Right atrium auricular region (tissue), 2 donors: Measurements from ENCODE around the gene KLF7. TPM values are rescaled to one million over a fixed set of nuclear protein-coding genes. Genes with fewer than 3 reads are reported as not detected.

Experiments
- DNase-seq: peaks from one replicate; pipeline ENCODE4 v3.0.0-alpha.2; 2019; ENCODE audit warnings: low spot score
- H3K27ac ChIP-seq, 2 donors: fragments of 200-600 bp; sonication (generic); 1 replicate in 1 of 2; 2 replicates in 1 of 2; pipeline ENCODE4 v1.5.1; 2016 to 2019
- H3K27me3 ChIP-seq, 2 donors: fragments of 200-600 bp; sonication (generic); one replicate each; pipeline versions ENCODE4 v1.5.1 to v1.6.0; 2017 to 2019
- H3K36me3 ChIP-seq: fragments of 200-600 bp; sonication (generic); one replicate; pipeline ENCODE4 v1.5.1; 2016
- H3K4me1 ChIP-seq, 2 donors: fragments of 200-600 bp; sonication (generic); one replicate each; pipeline versions ENCODE4 v1.5.1 to v1.6.0; 2017 to 2019
- H3K4me3 ChIP-seq, 2 donors: fragments of 200-600 bp; sonication (generic); 1 replicate in 1 of 2; 2 replicates in 1 of 2; pipeline ENCODE4 v1.5.1; 2017 to 2019; ENCODE audit warnings: mild to moderate bottlenecking in 1 of 2, moderate library complexity in 1 of 2
- H3K9me3 ChIP-seq, 2 donors: fragments of 200-600 bp; sonication (generic); one replicate each; pipeline ENCODE4 v1.5.1; 2019
- total RNA-seq, 2 donors: library from RNA; depleted of rRNA; stranded (reverse); fragments of >200 nt; gene quantifications; one replicate each; pipeline ENCODE4 v1.1.0, GENCODE V29; 2016
- TF ChIP-seq, protein P1 (sequence below), 2 donors: fragments of 200-600 bp; sonication (generic); IDR thresholded peaks; one replicate each; pipeline ENCODE4 v1.5.1; 2019; ENCODE audit warnings: antibody characterized with exemption in 2 of 2

KLF7 gene
- total RNA-seq, 2 donors from 2014 or later, result 13.5 to 29.9 TPM

DNA sequence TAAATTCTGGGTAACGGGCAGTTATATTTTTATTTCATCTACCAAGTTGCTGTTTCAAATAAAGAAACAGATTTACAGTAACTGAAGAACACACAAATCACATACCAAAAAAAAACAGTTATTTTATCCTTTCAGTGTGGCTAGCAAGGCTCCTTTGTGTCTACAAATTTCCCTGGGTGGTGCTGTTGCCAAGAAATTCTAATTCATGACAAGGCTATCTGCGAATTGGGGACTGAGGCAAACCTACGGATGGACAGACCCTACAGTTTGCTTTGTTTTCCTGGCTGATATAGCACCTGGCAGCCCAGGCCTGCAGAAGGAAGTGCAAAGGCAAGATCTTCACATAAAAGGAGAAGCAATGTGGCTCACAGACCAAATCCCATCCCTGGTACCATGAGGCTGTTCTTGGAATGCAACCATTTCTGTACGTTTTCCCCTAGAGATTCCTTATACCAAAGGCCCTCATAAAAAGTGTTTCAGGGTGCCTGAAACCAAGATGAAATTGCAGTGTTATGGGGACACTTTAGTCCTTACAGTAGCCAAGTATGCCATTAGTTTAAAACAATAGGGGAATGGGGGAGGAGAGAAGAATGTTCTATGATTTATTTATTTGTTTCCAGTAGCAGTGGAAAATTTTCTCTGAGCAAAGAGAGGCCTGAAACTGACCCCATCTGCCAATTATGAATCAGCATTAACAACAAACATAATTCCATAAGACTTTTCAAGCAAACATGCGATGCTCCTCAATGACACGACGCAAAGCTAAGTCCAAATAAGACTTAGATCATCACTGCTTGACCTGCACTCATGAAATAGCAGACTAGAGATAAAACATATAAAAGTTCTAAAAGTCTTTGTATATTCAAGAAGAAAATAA lies 4.3 kb downstream of the KLF7 start:
- Histone ChIP-seq H3K4me3 (peak overlapping the region in 1 of 2 donors; percentile 85), H3K27me3 (no peaks in the 10 kb centered on the region), H3K4me1 (peaks cover 0 to 64% of the 10 kb centered on the region in 2 donors), H3K36me3 (no peaks in the 10 kb centered on the region), H3K9me3 (no peaks in the 10 kb centered on the region), H3K27ac (peak overlapping the region; percentile 100)
- TF ChIP-seq, protein P1, sequence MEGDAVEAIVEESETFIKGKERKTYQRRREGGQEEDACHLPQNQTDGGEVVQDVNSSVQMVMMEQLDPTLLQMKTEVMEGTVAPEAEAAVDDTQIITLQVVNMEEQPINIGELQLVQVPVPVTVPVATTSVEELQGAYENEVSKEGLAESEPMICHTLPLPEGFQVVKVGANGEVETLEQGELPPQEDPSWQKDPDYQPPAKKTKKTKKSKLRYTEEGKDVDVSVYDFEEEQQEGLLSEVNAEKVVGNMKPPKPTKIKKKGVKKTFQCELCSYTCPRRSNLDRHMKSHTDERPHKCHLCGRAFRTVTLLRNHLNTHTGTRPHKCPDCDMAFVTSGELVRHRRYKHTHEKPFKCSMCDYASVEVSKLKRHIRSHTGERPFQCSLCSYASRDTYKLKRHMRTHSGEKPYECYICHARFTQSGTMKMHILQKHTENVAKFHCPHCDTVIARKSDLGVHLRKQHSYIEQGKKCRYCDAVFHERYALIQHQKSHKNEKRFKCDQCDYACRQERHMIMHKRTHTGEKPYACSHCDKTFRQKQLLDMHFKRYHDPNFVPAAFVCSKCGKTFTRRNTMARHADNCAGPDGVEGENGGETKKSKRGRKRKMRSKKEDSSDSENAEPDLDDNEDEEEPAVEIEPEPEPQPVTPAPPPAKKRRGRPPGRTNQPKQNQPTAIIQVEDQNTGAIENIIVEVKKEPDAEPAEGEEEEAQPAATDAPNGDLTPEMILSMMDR (IDR thresholded peaks at IDR 0.05), result no peak
- DNase-seq, result no peak

DNA sequence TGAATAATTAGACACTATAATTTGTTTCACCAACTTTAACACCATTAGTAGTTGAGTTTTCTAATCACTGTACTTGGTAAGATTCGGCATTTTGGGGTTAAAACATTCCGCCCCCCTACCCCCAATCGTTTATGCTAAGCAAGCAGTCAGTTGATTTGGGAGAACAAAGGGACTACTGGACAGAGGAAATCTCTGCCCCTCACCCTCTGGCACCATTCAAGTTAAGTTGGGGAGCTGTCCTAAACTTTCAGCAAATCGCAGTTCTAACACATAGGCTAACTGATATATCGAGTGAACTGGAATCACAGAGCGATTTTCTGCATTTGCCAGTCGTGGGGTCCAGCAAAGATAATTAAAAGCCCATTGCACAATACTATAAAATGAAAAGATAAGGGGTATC lies 5.6 kb downstream of the KLF7 start:
- no peak for DNase-seq
- no peaks in the 10 kb centered on the region for H3K27me3 ChIP-seq
- peaks cover 0 to 78% of the 10 kb centered on the region in 2 donors for H3K4me1 ChIP-seq
- H3K9me3 ChIP-seq, result no peaks in the 10 kb centered on the region
- H3K36me3 ChIP-seq, result no peaks in the 10 kb centered on the region
- no peak overlapping the region for H3K4me3 ChIP-seq
- TF ChIP-seq, protein P1 (IDR thresholded peaks at IDR 0.05), result no peak
- H3K27ac ChIP-seq, result no peak overlapping the region

DNA sequence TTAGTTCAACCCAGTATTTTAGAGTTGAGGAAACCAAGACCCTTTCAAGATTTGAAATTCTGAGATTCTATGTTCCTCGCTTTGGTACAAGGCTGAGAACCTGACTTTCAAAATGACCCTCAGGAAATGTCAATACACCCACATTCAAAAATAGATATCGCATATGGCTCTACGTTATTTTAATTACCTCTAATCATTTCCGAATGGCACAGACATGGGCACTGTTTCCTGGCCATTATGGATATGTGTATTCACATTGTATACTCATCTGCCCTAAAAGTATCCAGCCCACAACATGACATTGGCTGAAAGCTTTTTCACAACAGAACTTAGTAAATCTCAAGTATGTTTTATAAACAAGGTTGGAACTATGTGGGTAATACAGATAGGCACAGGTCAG lies 6.7 kb downstream of the KLF7 start:
- peaks cover 0 to 89% of the 10 kb centered on the region in 2 donors for H3K4me1 ChIP-seq
- H3K36me3 ChIP-seq, result no peaks in the 10 kb centered on the region
- H3K27ac ChIP-seq, result peak overlapping the region in 1 of 2 donors; percentile 65
- no peaks in the 10 kb centered on the region for H3K27me3 ChIP-seq
- TF ChIP-seq, protein P1 (IDR thresholded peaks at IDR 0.05), result no peak
- H3K4me3 ChIP-seq, result no peak overlapping the region
- no peak for DNase-seq
- no peaks in the 10 kb centered on the region for H3K9me3 ChIP-seq

DNA sequence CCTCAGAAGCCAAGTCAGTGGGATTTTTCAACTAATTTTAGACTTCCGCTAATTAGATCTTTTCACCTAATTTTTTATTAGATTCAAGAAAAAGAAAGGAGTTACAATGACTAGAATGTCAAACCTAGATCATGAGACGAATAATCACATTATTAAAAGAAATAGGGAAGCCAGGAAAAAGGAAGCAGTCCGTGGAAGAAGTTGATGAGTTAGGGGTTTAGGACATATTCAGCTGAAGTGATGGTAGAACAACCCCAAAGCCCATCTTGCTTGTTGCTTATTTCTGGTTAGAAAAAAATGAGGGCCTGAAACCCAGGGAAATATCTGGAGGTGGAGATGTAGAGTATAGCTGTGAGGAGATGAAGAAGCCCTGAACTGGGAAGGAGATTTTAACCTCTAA lies 8.0 kb downstream of the KLF7 start:
- H3K9me3 ChIP-seq, result no peaks in the 10 kb centered on the region
- H3K4me3 ChIP-seq, result no peak overlapping the region
- H3K36me3 ChIP-seq, result no peaks in the 10 kb centered on the region
- TF ChIP-seq, protein P1 (IDR thresholded peaks at IDR 0.05), result no peak
- DNase-seq, result no peak
- H3K27ac ChIP-seq, result peak overlapping the region; percentile 33 to 65
- H3K27me3 ChIP-seq, result no peaks in the 10 kb centered on the region
- H3K4me1 ChIP-seq, result peaks cover 0 to 97% of the 10 kb centered on the region in 2 donors

DNA sequence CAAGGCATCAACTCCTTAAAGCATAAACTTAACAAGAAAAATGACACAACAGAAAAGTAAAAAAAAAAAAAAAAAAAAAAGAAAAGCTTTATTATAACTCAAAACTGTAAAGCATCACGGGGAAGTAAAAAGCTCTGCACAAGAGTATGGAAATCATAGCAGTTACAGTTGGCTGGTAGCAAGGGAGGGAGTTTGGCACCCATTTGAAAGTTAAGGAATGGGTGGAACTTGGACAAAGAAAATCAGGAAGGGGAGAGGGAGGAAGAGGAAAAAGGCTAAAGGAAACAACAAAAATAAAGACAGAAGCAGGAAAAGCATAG lies 8.6 kb downstream of the KLF7 start:
- Histone ChIP-seq H3K36me3 (no peaks in the 10 kb centered on the region), H3K27me3 (no peaks in the 10 kb centered on the region), H3K9me3 (no peaks in the 10 kb centered on the region), H3K27ac (peak overlapping the region; percentile 33 to 65), H3K4me1 (peaks cover 0 to 97% of the 10 kb centered on the region in 2 donors), H3K4me3 (no peak overlapping the region)
- TF ChIP-seq, protein P1 (IDR thresholded peaks at IDR 0.05), result no peak
- DNase-seq, result no peak
